Measurements from ENCODE around the gene LRCH1.
"Not testable (repeated sequence)": the region's sequence is repeated elsewhere in the genome, so short reads cannot be mapped to it uniquely, and the experiment has no call there.

Gene LRCH1

GRCh38 chr13:46754812-46755211 is 201.8 kb downstream of the LRCH1 start:
- TF ChIP-seq CTCF (IDR thresholded peaks at IDR 0.05; ENCODE audit: insufficient read depth, low read depth, low read length, missing control alignments): no peak
- DNase-seq (ENCODE audit: low read depth): no peak
- H3K4me3 ChIP-seq (ENCODE audit: low read length): no peak overlapping the region

- H3K4me3 ChIP-seq (ENCODE audit: low read length); DNase-seq (ENCODE audit: low read depth): not testable (repeated sequence)
Observed at GRCh38 chr13:46755508-46755907, 202.5 kb downstream of the LRCH1 start.

- no peak overlapping the region for H3K4me3 ChIP-seq (ENCODE audit: low read length)
- no peak for TF ChIP-seq CTCF (IDR thresholded peaks at IDR 0.05; ENCODE audit: insufficient read depth, low read depth, low read length, missing control alignments)
- DNase-seq (ENCODE audit: low read depth): peak; percentile 17
Observed at GRCh38 chr13:46756977-46757376, 204.0 kb downstream of the LRCH1 start.

GRCh38 chr13:46757640-46758039 is 204.7 kb downstream of the LRCH1 start:
- DNase-seq (ENCODE audit: low read depth): no peak
- H3K4me3 ChIP-seq (ENCODE audit: low read length): no peak overlapping the region
- TF ChIP-seq CTCF (IDR thresholded peaks at IDR 0.05; ENCODE audit: insufficient read depth, low read depth, low read length, missing control alignments): no peak

- no peak for TF ChIP-seq CTCF (IDR thresholded peaks at IDR 0.05; ENCODE audit: insufficient read depth, low read depth, low read length, missing control alignments)
- DNase-seq (ENCODE audit: low read depth): peak; percentile 67
- no peak overlapping the region for H3K4me3 ChIP-seq (ENCODE audit: low read length)
Observed at GRCh38 chr13:46759846-46760245, 206.9 kb downstream of the LRCH1 start.

- TF ChIP-seq CTCF (IDR thresholded peaks at IDR 0.05; ENCODE audit: insufficient read depth, low read depth, low read length, missing control alignments): no peak
- H3K4me3 ChIP-seq (ENCODE audit: low read length): no peak overlapping the region
Observed at GRCh38 chr13:46761174-46761573, 208.2 kb downstream of the LRCH1 start.

GRCh38 chr13:46761866-46762265 is 208.9 kb downstream of the LRCH1 start:
- no peak for DNase-seq (ENCODE audit: low read depth)
- no peak overlapping the region for H3K4me3 ChIP-seq (ENCODE audit: low read length)
- TF ChIP-seq CTCF (IDR thresholded peaks at IDR 0.05; ENCODE audit: insufficient read depth, low read depth, low read length, missing control alignments): no peak

More at GRCh38 chr13:46761174-46761573, 208.2 kb downstream of the LRCH1 start:
- peak; percentile 42 for DNase-seq (ENCODE audit: low read depth)

GRCh38 chr13:46769925-46770324 is 217.0 kb downstream of the LRCH1 start:
- not testable (repeated sequence) for H3K4me3 ChIP-seq (ENCODE audit: low read length); DNase-seq (ENCODE audit: low read depth)
